Measurements from ENCODE around the gene NTN4. TPM values are rescaled to one million over a fixed set of nuclear protein-coding genes. Genes with fewer than 3 reads are reported as not detected.

NTN4 gene
- polyA plus RNA-seq, 1 donor (not counting 4 experiments of a cell fraction or from before 2014, with no cell fraction given) = 8.3 TPM

DNA sequence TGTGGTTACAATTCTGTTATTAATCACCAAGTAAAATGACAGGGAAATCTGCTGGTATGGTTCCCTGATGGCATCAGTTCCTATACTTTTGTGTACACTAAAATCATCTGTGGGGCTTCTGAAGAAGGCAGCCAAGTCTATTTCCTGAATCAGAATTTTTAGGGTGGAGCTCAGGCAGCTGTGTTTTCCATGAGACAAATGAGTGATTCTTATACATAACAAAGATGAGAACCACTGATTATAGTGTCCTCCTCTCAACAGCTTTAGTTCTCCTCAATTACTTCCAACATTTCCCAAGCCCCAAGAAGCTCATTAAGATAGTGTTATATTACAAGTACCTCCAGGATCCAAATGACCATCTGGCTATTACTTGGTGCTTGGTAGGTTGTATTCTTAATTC, 174.8 kb downstream of the NTN4 start:
- DNase-seq (ENCODE audit: low read depth, low spot score) = no peak
- Histone ChIP-seq H3K4me2 (ENCODE audit: control insufficient read depth, extremely low read depth, insufficient read depth, low read depth, low read length) (no peak overlapping the region), H2AFZ (ENCODE audit: control insufficient read depth, low read length) (no peak overlapping the region), H3K36me3 (ENCODE audit: control insufficient read depth in 2 of 2, extremely low read depth in 1 of 2, insufficient read depth in 2 of 2, low read length in 2 of 2) (no peaks in the 10 kb centered on the region), H3K9ac (ENCODE audit: control insufficient read depth, extremely low read depth, insufficient read depth, low read length) (no peak overlapping the region), H3K79me2 (ENCODE audit: control insufficient read depth, insufficient read depth, low read length) (no peaks in the 10 kb centered on the region), H3K4me3 (ENCODE audit: control insufficient read depth in 2 of 3, extremely low read depth in 1 of 3, insufficient read depth in 2 of 3, low read depth in 1 of 3, low read length in 3 of 3) (no peak overlapping the region), H3K27ac (ENCODE audit: control insufficient read depth, insufficient read depth, low read length) (no peak overlapping the region), H3K4me1 (ENCODE audit: control insufficient read depth, extremely low read depth, insufficient read depth, low read length) (no peaks in the 10 kb centered on the region), H3K27me3 (ENCODE audit: control insufficient read depth, extremely low read depth, insufficient read depth, low read length) (no peaks in the 10 kb centered on the region), H3K9me3 (ENCODE audit: control insufficient read depth, low read depth, low read length) (no peaks in the 10 kb centered on the region), H4K20me1 (ENCODE audit: control insufficient read depth, extremely low read depth, insufficient read depth, low read length) (no peaks in the 10 kb centered on the region), H3K9me1 (ENCODE audit: control insufficient read depth, extremely low read depth, insufficient read depth, low read length) (no peaks in the 10 kb centered on the region)
- dilution Hi-C loops (cut with MboI; ENCODE audit: extremely low pct_ligation_motif_present, low sequenced_read_pairs) = no loop called here
- FAIRE-seq = no peak
- TF ChIP-seq, protein P1, sequence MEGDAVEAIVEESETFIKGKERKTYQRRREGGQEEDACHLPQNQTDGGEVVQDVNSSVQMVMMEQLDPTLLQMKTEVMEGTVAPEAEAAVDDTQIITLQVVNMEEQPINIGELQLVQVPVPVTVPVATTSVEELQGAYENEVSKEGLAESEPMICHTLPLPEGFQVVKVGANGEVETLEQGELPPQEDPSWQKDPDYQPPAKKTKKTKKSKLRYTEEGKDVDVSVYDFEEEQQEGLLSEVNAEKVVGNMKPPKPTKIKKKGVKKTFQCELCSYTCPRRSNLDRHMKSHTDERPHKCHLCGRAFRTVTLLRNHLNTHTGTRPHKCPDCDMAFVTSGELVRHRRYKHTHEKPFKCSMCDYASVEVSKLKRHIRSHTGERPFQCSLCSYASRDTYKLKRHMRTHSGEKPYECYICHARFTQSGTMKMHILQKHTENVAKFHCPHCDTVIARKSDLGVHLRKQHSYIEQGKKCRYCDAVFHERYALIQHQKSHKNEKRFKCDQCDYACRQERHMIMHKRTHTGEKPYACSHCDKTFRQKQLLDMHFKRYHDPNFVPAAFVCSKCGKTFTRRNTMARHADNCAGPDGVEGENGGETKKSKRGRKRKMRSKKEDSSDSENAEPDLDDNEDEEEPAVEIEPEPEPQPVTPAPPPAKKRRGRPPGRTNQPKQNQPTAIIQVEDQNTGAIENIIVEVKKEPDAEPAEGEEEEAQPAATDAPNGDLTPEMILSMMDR (optimal IDR thresholded peaks at IDR 0.05 in 1 of 3, IDR thresholded peaks at IDR 0.05 in 1 of 3, conservative IDR thresholded peaks at IDR 0.05 in 1 of 3; ENCODE audit: extremely low read depth in 1 of 3, insufficient read depth in 2 of 3, low read length in 3 of 3) = no peak
- no peak for TF ChIP-seq EZH2 (IDR thresholded peaks at IDR 0.05; ENCODE audit: low read length)

GRCh38 chr12:95614390-95614982, 176.1 kb downstream of the NTN4 start:
- Histone ChIP-seq H2AFZ (ENCODE audit: control insufficient read depth, low read length) (no peak overlapping the region), H3K4me2 (ENCODE audit: control insufficient read depth, extremely low read depth, insufficient read depth, low read depth, low read length) (no peak overlapping the region), H4K20me1 (ENCODE audit: control insufficient read depth, extremely low read depth, insufficient read depth, low read length) (no peaks in the 10 kb centered on the region), H3K27me3 (ENCODE audit: control insufficient read depth, extremely low read depth, insufficient read depth, low read length) (no peaks in the 10 kb centered on the region), H3K9me1 (ENCODE audit: control insufficient read depth, extremely low read depth, insufficient read depth, low read length) (no peaks in the 10 kb centered on the region), H3K4me1 (ENCODE audit: control insufficient read depth, extremely low read depth, insufficient read depth, low read length) (no peaks in the 10 kb centered on the region), H3K9ac (ENCODE audit: control insufficient read depth, extremely low read depth, insufficient read depth, low read length) (no peak overlapping the region), H3K4me3 (ENCODE audit: control insufficient read depth in 2 of 3, extremely low read depth in 1 of 3, insufficient read depth in 2 of 3, low read depth in 1 of 3, low read length in 3 of 3) (no peak overlapping the region), H3K9me3 (ENCODE audit: control insufficient read depth, low read depth, low read length) (no peaks in the 10 kb centered on the region), H3K27ac (ENCODE audit: control insufficient read depth, insufficient read depth, low read length) (no peak overlapping the region), H3K79me2 (ENCODE audit: control insufficient read depth, insufficient read depth, low read length) (no peaks in the 10 kb centered on the region), H3K36me3 (ENCODE audit: control insufficient read depth in 2 of 2, extremely low read depth in 1 of 2, insufficient read depth in 2 of 2, low read length in 2 of 2) (no peaks in the 10 kb centered on the region)
- FAIRE-seq = no peak
- dilution Hi-C loops (cut with MboI; ENCODE audit: extremely low pct_ligation_motif_present, low sequenced_read_pairs) = no loop called here
- no peak for DNase-seq (ENCODE audit: low read depth, low spot score)
- TF ChIP-seq EZH2 (IDR thresholded peaks at IDR 0.05; ENCODE audit: low read length) = no peak
- TF ChIP-seq, protein P1 (optimal IDR thresholded peaks at IDR 0.05 in 1 of 3, IDR thresholded peaks at IDR 0.05 in 1 of 3, conservative IDR thresholded peaks at IDR 0.05 in 1 of 3; ENCODE audit: extremely low read depth in 1 of 3, insufficient read depth in 2 of 3, low read length in 3 of 3) = no peak
